NB4 (cell line): ENCODE measurements around the gene GPBP1.
"Not testable (repeated sequence)": the region's sequence is repeated elsewhere in the genome, so short reads cannot be mapped to it uniquely, and the experiment has no call there.

ENCODE experiments used
- DNase-seq: peaks from one replicate; pipeline ENCODE4 v3.0.0; 2010; ENCODE audit warnings: low read depth
- H3K4me3 ChIP-seq: one replicate; pipeline ENCODE4 v1.5.1; 2011; ENCODE audit warnings: mild to moderate bottlenecking, low read depth, low read length, moderate library complexity
- CTCF ChIP-seq: IDR thresholded peaks from one replicate; pipeline ENCODE4 v1.5.1; 2012; ENCODE audit warnings: low read depth, low read length
- MAX ChIP-seq: IDR thresholded peaks from 2 replicates; pipeline ENCODE4 v1.6.1; 2011; ENCODE audit warnings: low read depth, low read length
- MYC ChIP-seq: IDR thresholded peaks from 2 replicates; pipeline ENCODE4 v1.6.1; 2011; ENCODE audit warnings: low read depth, low read length
- POLR2A ChIP-seq: IDR thresholded peaks from 2 replicates; pipeline ENCODE4 v1.6.1; 2011; ENCODE audit warnings: mild to moderate bottlenecking; ENCODE audit not compliant: insufficient read length; ENCODE audit errors: extremely low read depth

The GPBP1 gene

GRCh38 chr5:57155033-57155432 is 18.8 kb upstream of the GPBP1 start:
- no peak overlapping the region for H3K4me3 ChIP-seq
- no peak for DNase-seq
- TF ChIP-seq POLR2A: no peak
- TF ChIP-seq CTCF: no peak
- no peak for TF ChIP-seq MAX
- TF ChIP-seq MYC: no peak

DNA sequence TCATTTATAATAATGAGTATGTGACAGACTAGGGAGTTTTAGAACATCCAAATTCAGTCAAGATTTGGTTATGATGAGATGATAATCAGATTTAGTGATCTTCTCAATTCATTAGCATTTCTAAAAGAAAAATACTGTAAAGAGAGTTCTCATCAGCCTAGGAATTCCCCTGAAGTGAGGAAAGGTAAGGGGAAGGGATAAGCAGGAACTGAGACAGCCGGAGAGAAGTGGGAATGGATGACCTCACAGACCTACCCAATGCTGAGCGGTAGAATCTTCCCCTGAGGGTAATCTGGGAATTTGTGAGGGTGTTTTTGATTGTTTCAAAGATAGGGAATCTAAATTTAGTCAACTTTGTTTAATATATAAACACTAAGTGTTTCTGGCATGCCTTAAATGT is 16.7 kb upstream of the GPBP1 start:
- TF ChIP-seq CTCF (no peak), MYC (no peak), MAX (no peak), POLR2A (no peak)
- DNase-seq: no peak

GRCh38 chr5:57157666-57158065 is 16.2 kb upstream of the GPBP1 start:
- no peak overlapping the region for H3K4me3 ChIP-seq
- no peak for TF ChIP-seq POLR2A
- no peak for TF ChIP-seq MAX
- no peak for TF ChIP-seq CTCF
- TF ChIP-seq MYC: no peak
- DNase-seq: no peak

More for the DNA sequence above, 16.7 kb upstream of the GPBP1 start:
- H3K4me3 ChIP-seq: no peak overlapping the region

DNA sequence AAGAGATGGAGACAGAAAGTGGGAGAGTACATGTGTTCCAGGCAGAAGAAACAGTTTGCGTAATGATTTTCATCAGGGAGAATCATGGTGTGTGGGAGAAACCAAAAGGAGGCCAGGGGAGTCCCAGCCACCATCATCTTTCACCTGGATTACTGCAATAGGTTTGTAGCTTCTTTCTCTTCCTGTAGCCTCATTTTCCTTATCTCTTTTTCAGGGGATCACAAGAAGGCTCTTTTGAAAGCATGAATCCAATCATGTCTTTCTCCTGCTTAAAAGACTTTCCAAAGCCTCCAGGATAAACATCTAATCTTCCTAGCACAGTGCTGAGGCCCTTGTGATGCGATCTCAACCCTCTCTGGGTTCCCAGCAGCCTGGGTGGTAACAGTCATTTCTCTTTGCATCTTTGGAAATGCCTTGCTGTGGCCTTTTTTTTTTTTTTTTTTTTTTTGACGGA is 10.3 kb upstream of the GPBP1 start:
- H3K4me3 ChIP-seq: no peak overlapping the region
- DNase-seq: no peak
- no peak for TF ChIP-seq POLR2A
- TF ChIP-seq MYC: no peak
- no peak for TF ChIP-seq MAX
- no peak for TF ChIP-seq CTCF

DNA sequence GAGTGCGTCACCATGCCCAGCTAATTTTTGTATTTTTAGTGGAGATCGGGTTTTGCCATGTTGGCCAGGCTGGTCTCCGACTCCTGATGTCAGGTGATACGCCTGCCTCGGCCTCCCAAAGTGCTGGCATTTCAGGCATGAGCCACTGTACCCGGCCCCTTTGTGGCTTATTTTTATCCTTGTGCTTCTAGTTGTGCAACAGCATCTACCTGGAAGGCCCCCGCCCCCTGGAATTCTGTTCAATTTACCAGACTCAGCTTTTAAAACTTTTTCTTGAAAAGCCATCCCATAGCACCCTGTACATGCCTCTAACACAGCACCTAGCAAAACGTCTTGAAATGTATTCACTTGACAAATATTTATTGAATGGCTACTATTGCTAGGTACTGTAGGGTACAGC is 9.7 kb upstream of the GPBP1 start:
- TF ChIP-seq MAX: no peak
- no peak for TF ChIP-seq CTCF
- no peak for TF ChIP-seq POLR2A
- TF ChIP-seq MYC: no peak
- no peak for DNase-seq
- no peak overlapping the region for H3K4me3 ChIP-seq

DNA sequence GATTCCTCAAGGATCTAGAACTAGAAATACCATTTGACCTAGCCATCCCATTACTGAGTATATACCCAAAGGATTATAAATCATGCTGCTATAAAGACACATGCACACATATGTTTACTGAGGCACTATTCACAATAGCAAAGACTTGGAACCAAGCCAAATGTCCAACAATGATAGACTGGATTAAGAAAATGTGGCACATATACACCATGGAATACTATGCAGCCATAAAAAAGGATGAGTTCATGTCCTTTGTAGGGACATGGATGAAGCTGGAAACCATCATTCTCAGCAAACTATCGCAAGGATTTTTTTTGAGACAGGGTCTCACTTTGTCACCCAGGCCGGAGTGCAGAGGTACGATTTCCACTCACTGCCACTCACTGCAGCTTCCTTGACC is 8.7 kb upstream of the GPBP1 start:
- DNase-seq, H3K4me3 ChIP-seq: not testable (repeated sequence)
